NB4 (cell line): ENCODE measurements around the gene IL16.
A peak's percentile ranks its signal among the peaks of the same experiment; 100 is the strongest.

Experiments used
- DNase-seq: peaks from one replicate; pipeline ENCODE4 v3.0.0; 2010; ENCODE audit warnings: low read depth
- H3K4me3 ChIP-seq: one replicate; pipeline ENCODE4 v1.5.1; 2011; ENCODE audit warnings: mild to moderate bottlenecking, low read depth, low read length, moderate library complexity
- CTCF ChIP-seq: IDR thresholded peaks from one replicate; pipeline ENCODE4 v1.5.1; 2012; ENCODE audit warnings: low read depth, low read length
- MAX ChIP-seq: IDR thresholded peaks from 2 replicates; pipeline ENCODE4 v1.6.1; 2011; ENCODE audit warnings: low read depth, low read length
- MYC ChIP-seq: IDR thresholded peaks from 2 replicates; pipeline ENCODE4 v1.6.1; 2011; ENCODE audit warnings: low read depth, low read length
- POLR2A ChIP-seq: IDR thresholded peaks from 2 replicates; pipeline ENCODE4 v1.6.1; 2011; ENCODE audit warnings: mild to moderate bottlenecking; ENCODE audit not compliant: insufficient read length; ENCODE audit errors: extremely low read depth

The IL16 gene

GRCh38 chr15:81289910-81290309, 93.2 kb downstream of the IL16 start:
- TF ChIP-seq CTCF: no peak
- TF ChIP-seq MAX: no peak
- no peak for TF ChIP-seq POLR2A
- TF ChIP-seq MYC: no peak

GRCh38 chr15:81291916-81292522, 95.3 kb downstream of the IL16 start:
- DNase-seq: no peak
- no peak overlapping the region for H3K4me3 ChIP-seq
- no peak for TF ChIP-seq POLR2A
- TF ChIP-seq MYC: no peak
- no peak for TF ChIP-seq CTCF
- no peak for TF ChIP-seq MAX

More at GRCh38 chr15:81289910-81290309, 93.2 kb downstream of the IL16 start:
- no peak for DNase-seq
- H3K4me3 ChIP-seq: no peak overlapping the region

- TF ChIP-seq CTCF (no peak), MYC (no peak), MAX (no peak), POLR2A (no peak)
- no peak for DNase-seq
Measured at GRCh38 chr15:81292523-81293001, 95.9 kb downstream of the IL16 start.

GRCh38 chr15:81293728-81294515, 97.2 kb downstream of the IL16 start:
- peak; percentile 92 for DNase-seq
- peak overlapping the region; percentile 23 for H3K4me3 ChIP-seq

More at GRCh38 chr15:81292523-81293001, 95.9 kb downstream of the IL16 start:
- no peak overlapping the region for H3K4me3 ChIP-seq

GRCh38 chr15:81294516-81294880, 97.8 kb downstream of the IL16 start:
- peak overlapping the region; percentile 23 for H3K4me3 ChIP-seq

More at GRCh38 chr15:81293728-81294515, 97.2 kb downstream of the IL16 start:
- TF ChIP-seq MAX: peak; percentile 39; the same call in 1 of the 2 replicates
- no peak for TF ChIP-seq CTCF
- no peak for TF ChIP-seq POLR2A
- TF ChIP-seq MYC: peak; percentile 7; the same call in 1 of the 2 replicates

More at GRCh38 chr15:81294516-81294880, 97.8 kb downstream of the IL16 start:
- DNase-seq: peak; percentile 64
- no peak for TF ChIP-seq POLR2A
- TF ChIP-seq MAX: peak; percentile 88
- TF ChIP-seq CTCF: peak; percentile 12
- peak; percentile 84 for TF ChIP-seq MYC
